Measurements from ENCODE around the gene IGF1R. TPM values are rescaled to one million over a fixed set of nuclear protein-coding genes. Genes with fewer than 3 reads are reported as not detected.

IGF1R gene
- total and polyA plus RNA-seq, 2 of the 8 experiments (the other 6 are each of a cell fraction or from before 2014, with no cell fraction given) = 32.9 to 109 TPM

DNA sequence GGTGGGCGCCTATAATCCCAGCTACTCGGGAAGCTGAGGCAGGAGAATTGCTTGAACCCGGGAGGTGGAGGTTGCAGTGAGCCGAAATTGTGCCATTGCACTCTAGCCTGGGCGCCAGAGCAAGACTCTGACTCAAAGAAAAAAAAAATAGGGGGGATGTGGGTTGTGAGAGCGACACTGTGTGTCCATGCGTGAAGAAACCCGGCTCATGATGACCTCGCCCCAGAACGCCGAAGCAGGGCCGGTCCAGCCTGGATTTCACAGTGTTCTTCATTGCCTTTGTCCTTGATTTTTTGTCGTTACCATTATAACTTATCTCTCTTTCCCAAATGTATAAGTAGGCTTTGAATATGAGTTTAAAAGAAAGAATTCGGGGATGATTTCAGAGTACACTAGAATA lies 230.5 kb downstream of the IGF1R start (continued):
- TF ChIP-seq ZNF274 (IDR thresholded peaks at IDR 0.05; ENCODE audit: borderline replicate concordance, extremely low read depth, low read length) (no peak), SP4 (IDR thresholded peaks at IDR 0.05; ENCODE audit: low read length) (no peak)
- TF ChIP-seq, protein P1, sequence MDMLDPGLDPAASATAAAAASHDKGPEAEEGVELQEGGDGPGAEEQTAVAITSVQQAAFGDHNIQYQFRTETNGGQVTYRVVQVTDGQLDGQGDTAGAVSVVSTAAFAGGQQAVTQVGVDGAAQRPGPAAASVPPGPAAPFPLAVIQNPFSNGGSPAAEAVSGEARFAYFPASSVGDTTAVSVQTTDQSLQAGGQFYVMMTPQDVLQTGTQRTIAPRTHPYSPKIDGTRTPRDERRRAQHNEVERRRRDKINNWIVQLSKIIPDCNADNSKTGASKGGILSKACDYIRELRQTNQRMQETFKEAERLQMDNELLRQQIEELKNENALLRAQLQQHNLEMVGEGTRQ (IDR thresholded peaks at IDR 0.05; ENCODE audit: low read length) = no peak
